NCI-H1417 (cell line): ENCODE results near the gene SLC30A3.

Experiments
- DNase-seq, 3 experiments: peaks; one replicate each; lab custom pipeline; 2025; lab: John Stamatoyannopoulos, UW

The SLC30A3 gene

GRCh38 chr2:27261241-27261925 lies 1.5 kb downstream of the SLC30A3 start:
- DNase-seq: no peak

DNA sequence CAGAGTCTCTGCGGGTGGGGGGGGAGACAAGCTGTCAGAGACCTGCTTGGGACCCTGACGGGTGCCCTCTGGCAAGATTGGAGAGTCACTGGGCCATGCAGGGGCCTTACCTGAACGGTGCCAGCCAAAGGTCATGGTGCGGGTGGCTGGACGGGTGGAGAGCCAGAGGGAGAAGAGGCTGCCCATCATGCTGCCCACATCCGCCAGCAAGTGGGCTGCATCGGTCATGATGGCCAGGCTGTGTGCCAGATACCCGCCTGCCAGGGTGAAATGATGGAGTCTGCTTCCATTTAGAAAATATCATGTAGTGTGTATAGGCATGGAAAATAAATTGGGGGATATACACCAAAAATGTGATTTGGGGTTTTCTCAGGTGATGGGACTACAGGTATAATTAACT lies 4.8 kb downstream of the SLC30A3 start:
- no peak for DNase-seq

GRCh38 chr2:27256855-27257454 lies 5.9 kb downstream of the SLC30A3 start:
- no peak for DNase-seq

DNA sequence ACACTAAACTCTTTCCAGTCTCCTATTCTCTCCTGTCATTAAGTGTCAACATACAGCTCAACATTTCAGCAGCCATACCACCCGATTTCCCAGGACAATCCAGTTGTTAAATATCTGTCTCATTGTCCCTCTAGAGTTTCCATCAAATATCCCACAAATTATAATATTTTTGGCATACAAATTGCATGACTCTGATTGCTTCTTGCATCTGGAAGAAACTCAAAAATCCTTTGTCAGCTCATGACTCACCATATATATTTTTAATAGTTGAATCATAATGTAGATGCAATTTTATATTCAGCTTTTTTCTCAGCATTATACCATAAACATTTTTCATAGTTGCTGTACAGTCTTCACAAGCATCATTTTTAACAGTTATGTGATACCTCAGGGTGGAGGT lies 7.2 kb downstream of the SLC30A3 start:
- no peak for DNase-seq

DNA sequence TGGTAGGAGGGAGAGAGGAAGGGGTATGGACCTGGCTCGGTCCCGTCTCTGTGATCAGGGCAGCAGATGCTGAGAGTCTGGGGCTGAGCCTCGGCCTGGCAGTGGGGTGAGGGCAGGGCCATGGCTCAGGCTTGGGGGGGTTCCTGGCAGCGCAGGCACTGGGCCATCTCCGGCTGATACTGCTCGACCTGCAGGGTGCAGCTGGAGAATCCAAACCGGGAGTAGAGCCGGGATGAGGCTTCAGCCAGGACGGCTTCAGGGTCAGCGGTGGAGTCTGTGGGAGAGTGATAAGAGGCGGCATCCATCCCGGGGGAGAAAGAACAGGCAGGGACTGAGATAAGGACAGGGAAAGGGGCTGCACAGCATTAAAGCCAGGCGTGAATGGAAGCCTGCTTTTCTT lies 7.7 kb downstream of the SLC30A3 start:
- DNase-seq: no peak

DNA sequence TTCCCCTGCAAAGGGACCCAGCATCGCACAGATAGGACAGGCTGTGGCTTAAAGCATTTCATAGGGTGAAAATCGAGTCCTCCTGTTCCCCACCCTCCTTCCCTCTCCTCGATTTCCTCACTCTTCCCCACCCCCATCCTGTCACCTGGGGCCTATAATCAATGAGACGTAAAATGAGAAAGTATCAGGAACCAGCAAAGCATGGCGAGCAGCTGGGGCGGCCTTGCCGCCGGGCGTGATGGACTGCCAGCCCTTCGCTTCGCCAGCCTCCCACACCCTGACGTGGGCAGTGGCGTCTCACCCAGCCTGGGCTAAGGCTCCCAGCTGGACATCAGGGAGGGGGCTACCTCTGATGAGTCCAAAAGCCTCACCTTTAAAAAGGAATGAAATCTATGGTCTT lies 11.1 kb downstream of the SLC30A3 start:
- no peak for DNase-seq

DNA sequence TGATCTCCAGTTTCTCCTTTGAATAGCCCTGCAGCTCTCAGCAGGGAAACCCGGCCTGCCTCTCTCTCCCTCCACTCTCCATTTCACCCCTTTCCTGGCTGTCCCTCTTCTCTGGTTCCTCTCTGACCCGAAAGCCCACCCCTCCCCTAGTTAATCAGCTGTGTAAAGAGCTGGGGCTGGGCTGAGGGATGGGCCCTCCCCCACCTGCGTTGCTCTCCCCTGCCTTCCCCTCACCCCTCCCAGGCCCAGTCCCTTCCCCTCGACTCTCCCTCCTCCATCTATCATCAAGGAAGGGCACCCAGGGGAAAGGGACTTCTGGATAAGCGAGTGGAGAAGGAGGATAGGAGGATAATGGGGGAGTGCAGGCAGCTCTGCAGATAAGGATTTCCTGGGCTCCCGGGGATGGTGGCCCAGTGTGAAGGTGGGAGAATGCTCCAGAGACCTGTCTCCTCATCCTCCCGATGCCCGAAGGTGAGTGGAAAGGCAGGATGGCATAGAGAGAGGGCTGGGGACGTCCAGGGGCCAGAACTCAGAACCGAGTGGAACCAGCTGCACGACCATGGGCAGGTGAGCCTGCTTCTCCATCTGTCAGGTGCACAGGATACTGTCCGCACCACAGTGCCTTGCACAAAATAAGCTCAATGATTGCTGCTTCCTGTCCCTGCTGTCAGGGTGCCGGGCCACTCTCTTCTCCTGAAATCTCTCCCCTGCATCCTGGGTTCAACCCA lies 12.0 kb downstream of the SLC30A3 start:
- DNase-seq: no peak

DNA sequence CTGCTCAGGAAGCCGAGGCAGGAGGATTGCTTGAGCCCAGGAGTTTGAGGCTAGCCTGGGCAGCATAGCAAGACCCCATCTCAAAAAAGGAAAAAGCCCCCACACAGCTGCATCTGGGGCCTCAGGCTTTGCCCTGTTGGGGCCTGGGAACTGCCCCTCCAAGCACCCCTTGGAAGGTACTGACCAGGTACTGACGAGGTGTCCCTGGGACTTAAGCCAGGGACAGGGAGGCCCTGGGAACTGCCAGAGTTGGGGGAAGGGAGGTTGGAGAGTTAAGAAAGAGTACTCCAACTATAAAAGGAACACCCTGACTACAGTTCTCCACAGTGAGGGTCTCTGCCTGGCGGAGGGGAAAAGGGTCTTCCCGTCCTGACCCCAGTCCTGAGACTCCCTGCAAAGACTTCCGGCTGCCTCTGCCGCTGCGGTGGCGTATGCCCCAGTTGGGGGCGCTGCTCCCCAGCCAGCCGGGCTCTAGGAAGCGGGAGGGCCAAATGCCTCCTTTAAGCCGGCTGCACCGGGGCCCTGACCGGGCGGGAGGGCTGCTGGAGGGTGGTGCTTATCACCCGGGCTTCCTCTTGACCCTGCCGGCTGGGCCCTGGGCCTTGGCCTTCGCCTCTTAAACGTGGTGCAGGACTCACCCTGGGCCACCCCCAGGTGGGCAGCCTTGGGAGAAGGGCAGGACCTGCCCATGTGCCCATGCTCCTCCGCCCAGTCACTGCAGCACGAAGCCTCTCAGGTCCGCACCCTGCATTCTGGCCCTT lies 12.8 kb downstream of the SLC30A3 start:
- peak in 1 of 3 experiments; percentile 28 for DNase-seq

GRCh38 chr2:27249159-27249890 lies 13.5 kb downstream of the SLC30A3 start:
- DNase-seq: no peak

DNA sequence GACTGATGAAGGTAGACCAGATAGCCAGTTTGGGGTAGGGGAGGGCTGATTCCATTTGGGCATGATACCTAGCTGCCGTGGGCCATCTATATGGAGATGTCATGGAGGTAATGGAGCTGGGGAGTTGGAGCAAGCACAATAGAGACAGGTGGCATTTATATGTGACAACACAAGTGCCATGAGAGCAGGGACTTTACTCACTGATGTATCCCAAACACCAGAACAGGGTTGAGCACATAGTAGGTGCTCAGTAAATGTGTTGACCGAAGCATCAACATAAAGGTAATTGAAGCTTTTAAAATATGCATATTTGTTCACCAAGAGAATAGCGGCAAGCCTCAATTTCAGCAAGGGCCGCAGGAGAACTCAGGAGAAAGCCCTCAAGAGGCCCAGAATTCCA lies 15.0 kb downstream of the SLC30A3 start:
- no peak for DNase-seq

DNA sequence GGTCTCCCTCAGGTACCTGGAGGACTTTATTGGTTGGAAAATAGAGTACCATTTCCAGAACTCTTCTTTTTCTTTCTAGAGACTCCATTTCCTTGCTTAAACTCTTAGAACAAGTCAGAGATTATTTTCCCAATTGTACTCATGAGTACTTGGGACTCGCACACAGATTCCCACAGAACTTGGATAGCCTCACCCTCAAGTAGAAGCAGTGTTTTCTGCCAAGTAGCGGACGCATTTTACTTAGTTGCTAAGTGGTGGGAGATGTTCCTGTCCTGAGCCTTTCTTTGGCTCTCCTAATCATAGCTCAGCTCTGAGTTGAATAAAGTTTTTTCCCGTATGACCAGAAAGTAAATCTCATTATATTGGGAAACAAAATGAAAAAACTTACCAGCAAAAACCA lies 17.2 kb downstream of the SLC30A3 start:
- no peak for DNase-seq

DNA sequence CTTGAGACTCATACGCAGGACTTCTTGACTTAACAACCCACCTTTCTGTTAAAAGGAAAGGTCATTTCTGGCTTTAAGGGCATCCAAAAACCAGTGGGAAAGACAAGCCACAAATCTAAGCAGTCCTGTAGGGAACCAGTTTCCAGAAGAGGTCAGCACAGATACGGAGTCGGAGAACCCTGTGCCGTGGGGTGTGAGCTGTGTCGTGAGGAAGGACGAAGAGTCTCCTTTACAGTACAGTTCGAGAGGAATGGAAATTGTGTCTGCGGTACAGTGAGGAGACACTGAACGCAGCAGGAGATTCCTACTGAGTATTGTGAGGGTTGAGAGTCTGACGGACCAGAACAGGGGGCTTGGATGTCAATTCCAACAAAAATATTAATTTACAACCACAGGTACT lies 17.7 kb downstream of the SLC30A3 start:
- no peak for DNase-seq

DNA sequence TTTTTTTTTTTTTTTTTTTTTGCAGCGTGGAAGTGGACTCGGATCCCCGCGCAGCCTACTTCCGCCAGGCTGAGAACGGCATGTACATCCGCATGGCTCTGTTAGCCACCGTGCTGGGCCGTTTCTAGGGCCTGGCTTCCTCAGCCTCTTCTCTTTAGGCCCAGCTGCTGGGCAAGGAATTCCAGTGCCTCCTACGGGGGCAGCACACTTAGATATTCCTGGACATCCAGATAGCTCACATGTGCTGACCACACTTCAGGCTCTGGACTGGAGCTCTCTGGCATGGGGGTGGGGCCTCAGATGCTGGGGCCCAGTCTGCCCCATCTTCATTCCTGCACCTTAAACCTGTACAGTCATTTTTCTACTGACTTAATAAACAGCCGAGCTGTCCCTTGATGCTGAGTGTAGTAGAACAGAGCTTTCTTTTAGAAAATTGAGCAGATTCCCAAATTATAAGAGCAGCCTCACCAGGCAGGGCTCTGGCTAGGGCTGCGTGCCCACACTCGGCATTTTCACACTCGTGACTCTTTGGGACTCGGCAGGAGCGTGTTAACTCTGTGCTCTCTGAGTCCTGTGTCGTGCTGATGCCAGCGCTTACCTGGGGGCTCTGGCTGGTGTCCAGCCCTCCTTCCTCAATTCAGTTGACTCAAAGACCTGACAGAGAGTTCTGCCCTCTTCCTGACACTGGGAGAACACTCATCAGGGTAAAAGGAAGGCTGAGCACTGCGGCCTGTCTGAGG lies 19.3 kb downstream of the SLC30A3 start:
- no peak for DNase-seq

DNA sequence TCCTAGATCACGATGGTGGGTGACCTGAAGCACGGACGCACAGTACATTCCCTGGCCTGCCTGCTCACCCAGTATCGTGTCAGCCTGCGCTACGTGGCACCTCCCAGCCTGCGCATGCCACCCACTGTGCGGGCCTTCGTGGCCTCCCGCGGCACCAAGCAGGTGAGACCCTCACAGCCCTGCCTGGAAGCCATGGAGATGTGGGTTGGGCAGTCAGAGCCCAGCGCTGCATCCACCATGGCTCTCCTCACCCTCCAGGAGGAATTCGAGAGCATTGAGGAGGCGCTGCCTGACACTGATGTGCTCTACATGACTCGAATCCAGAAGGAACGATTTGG lies 20.3 kb downstream of the SLC30A3 start:
- DNase-seq: no peak

GRCh38 chr2:27241761-27242613 lies 20.9 kb downstream of the SLC30A3 start:
- DNase-seq: no peak

- no peak for DNase-seq
Measured at GRCh38 chr2:27240406-27240805, 22.4 kb downstream of the SLC30A3 start.

- no peak for DNase-seq
Measured at GRCh38 chr2:27238976-27239375, 23.9 kb downstream of the SLC30A3 start.

- no peak for DNase-seq
Measured at GRCh38 chr2:27237341-27237945, 25.4 kb downstream of the SLC30A3 start.

- no peak for DNase-seq
Measured at GRCh38 chr2:27236626-27237025, 26.2 kb downstream of the SLC30A3 start.

GRCh38 chr2:27236136-27236535 lies 26.7 kb downstream of the SLC30A3 start:
- DNase-seq: no peak
